Neural progenitor cell (in vitro differentiated cells): ENCODE results near the gene CPN1.

Source experiments
- EZH2phosphoT487 ChIP-seq: fragments of 200-600 bp; sonication (generic); IDR thresholded peaks from 2 replicates; pipeline ENCODE4 v1.6.1; 2017; ENCODE audit warnings: antibody characterized with exemption
- TF ChIP-seq, protein P1 (sequence below): fragments of 200-600 bp; sonication (generic); IDR thresholded peaks from 2 replicates; pipeline ENCODE4 v1.5.1; 2017; ENCODE audit warnings: antibody characterized with exemption, mild to moderate bottlenecking

DNA sequence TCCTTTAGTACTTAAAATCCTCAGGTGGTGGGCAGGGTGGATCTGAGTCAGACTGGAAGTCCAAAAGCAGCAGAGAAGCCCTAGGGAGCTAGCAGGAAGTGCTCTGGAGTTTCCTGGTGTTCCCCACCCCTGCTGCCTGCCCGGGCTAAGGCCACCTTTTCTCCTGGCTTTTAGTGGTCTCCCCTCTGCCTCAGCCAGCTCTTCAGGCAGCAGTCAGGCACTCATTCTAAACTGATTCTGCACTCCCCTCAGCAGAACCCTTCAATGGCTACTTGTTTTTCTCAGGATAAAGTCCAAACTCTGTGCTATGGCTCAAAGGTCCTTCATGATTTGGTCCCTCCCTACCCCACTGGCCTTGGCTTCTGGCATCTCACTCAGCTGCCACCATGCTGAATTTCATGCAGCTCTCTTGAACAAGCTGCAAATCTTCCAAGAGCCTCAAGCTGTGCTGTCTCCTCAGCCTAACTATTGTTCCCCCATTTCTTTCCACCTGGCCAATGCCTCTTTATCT, 43.1 kb downstream of the CPN1 start:
- TF ChIP-seq, protein P1, sequence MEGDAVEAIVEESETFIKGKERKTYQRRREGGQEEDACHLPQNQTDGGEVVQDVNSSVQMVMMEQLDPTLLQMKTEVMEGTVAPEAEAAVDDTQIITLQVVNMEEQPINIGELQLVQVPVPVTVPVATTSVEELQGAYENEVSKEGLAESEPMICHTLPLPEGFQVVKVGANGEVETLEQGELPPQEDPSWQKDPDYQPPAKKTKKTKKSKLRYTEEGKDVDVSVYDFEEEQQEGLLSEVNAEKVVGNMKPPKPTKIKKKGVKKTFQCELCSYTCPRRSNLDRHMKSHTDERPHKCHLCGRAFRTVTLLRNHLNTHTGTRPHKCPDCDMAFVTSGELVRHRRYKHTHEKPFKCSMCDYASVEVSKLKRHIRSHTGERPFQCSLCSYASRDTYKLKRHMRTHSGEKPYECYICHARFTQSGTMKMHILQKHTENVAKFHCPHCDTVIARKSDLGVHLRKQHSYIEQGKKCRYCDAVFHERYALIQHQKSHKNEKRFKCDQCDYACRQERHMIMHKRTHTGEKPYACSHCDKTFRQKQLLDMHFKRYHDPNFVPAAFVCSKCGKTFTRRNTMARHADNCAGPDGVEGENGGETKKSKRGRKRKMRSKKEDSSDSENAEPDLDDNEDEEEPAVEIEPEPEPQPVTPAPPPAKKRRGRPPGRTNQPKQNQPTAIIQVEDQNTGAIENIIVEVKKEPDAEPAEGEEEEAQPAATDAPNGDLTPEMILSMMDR, result no peak
- TF ChIP-seq EZH2phosphoT487, result no peak
